H9 (cell line): ENCODE data around the gene HIPK2. TPM values are rescaled to one million over a fixed set of nuclear protein-coding genes. Genes with fewer than 3 reads are reported as not detected.

ENCODE experiments used
- DNase-seq: peaks from one replicate; pipeline ENCODE4 v3.0.0-alpha.2; 2017
- H2AFZ ChIP-seq: one replicate; pipeline ENCODE4 v1.6.1; 2013; ENCODE audit warnings: mild to moderate bottlenecking, low read length, control low read depth, moderate library complexity
- H2AK5ac ChIP-seq: 2 replicates; pipeline ENCODE4 v1.6.1; 2013; ENCODE audit warnings: low read length, control low read depth, mixed read lengths; ENCODE audit not compliant: insufficient read length
- H2BK120ac ChIP-seq: one replicate; pipeline ENCODE4 v1.6.1; 2013; ENCODE audit warnings: low read depth, mild to moderate bottlenecking, low read length, control low read depth, inconsistent platforms; ENCODE audit not compliant: poor library complexity, severe bottlenecking
- H2BK12ac ChIP-seq: 2 replicates; pipeline ENCODE4 v1.6.1; 2013; ENCODE audit warnings: low read length, control low read depth, mixed read lengths, low read depth; ENCODE audit not compliant: insufficient read length
- H2BK15ac ChIP-seq: 2 replicates; pipeline ENCODE4 v1.6.1; 2013; ENCODE audit warnings: low read depth, low read length, control low read depth
- H2BK20ac ChIP-seq: one replicate; pipeline ENCODE4 v1.6.1; 2013; ENCODE audit warnings: low read depth, mild to moderate bottlenecking, low read length, control low read depth, inconsistent platforms; ENCODE audit not compliant: poor library complexity, severe bottlenecking
- H2BK5ac ChIP-seq: 2 replicates; pipeline ENCODE4 v1.6.1; 2013; ENCODE audit warnings: low read length, control low read depth, mixed read lengths; ENCODE audit not compliant: insufficient read length
- H3K14ac ChIP-seq: 2 replicates; pipeline ENCODE4 v1.6.1; 2013; ENCODE audit warnings: low read length, control low read depth; ENCODE audit not compliant: insufficient read depth
- H3K18ac ChIP-seq: 2 replicates; pipeline ENCODE4 v1.6.1; 2013; ENCODE audit warnings: low read depth, mild to moderate bottlenecking, mixed read lengths, low read length, control low read depth; ENCODE audit not compliant: insufficient read length
- H3K23ac ChIP-seq: 2 replicates; pipeline ENCODE4 v1.6.1; 2013; ENCODE audit warnings: low read length, control low read depth, mixed read lengths, low read depth; ENCODE audit not compliant: insufficient read length
- H3K23me2 ChIP-seq: 2 replicates; pipeline ENCODE4 v1.6.1; 2013; ENCODE audit warnings: low read depth, mild to moderate bottlenecking, mixed read lengths, low read length, control low read depth; ENCODE audit not compliant: insufficient read length, poor library complexity, severe bottlenecking
- H3K27ac ChIP-seq: 2 replicates; pipeline ENCODE4 v1.5.1; 2013; ENCODE audit warnings: low read length, control low read depth, mixed read lengths, low read depth; ENCODE audit not compliant: insufficient read length
- H3K27me3 ChIP-seq: 2 replicates; pipeline ENCODE4 v1.6.1; 2013; ENCODE audit warnings: low read length, control low read depth, inconsistent platforms; ENCODE audit not compliant: insufficient read depth
- H3K4ac ChIP-seq: 2 replicates; pipeline ENCODE4 v1.6.1; 2013; ENCODE audit warnings: low read depth, mild to moderate bottlenecking, control low read depth, inconsistent platforms, low read length, moderate library complexity
- H3K4me1 ChIP-seq: 2 replicates; pipeline ENCODE4 v1.6.1; 2013; ENCODE audit warnings: low read length, control low read depth, inconsistent platforms; ENCODE audit not compliant: insufficient read depth
- H3K4me2 ChIP-seq: 2 replicates; pipeline ENCODE4 v1.6.1; 2013; ENCODE audit warnings: low read length, control low read depth, mixed read lengths; ENCODE audit not compliant: insufficient read length, insufficient read depth
- H3K56ac ChIP-seq: 2 replicates; pipeline ENCODE4 v1.6.1; 2013; ENCODE audit warnings: low read depth, mild to moderate bottlenecking, mixed read lengths, low read length, control low read depth; ENCODE audit not compliant: insufficient read length
- H3K79me1 ChIP-seq: 2 replicates; pipeline ENCODE4 v1.6.1; 2013; ENCODE audit warnings: low read depth, mild to moderate bottlenecking, moderate library complexity, low read length, control low read depth, inconsistent platforms; ENCODE audit not compliant: insufficient read depth, poor library complexity, severe bottlenecking
- H3K79me2 ChIP-seq: 2 replicates; pipeline ENCODE4 v1.6.1; 2013; ENCODE audit warnings: low read length, control low read depth, inconsistent platforms; ENCODE audit not compliant: insufficient read depth
- H3K9ac ChIP-seq: 2 replicates; pipeline ENCODE4 v1.6.1; 2013; ENCODE audit warnings: low read length, control low read depth, mixed read lengths; ENCODE audit not compliant: insufficient read length; ENCODE audit errors: extremely low read depth
- H3K9me3 ChIP-seq: one replicate; pipeline ENCODE4 v1.6.1; 2013; ENCODE audit warnings: low read depth, low read length, inconsistent platforms; ENCODE audit not compliant: control insufficient read depth
- H3T11ph ChIP-seq: one replicate; pipeline ENCODE4 v1.6.1; 2013; ENCODE audit warnings: mild to moderate bottlenecking, low read length, control low read depth, inconsistent platforms
- H4K20me1 ChIP-seq: one replicate; pipeline ENCODE4 v1.6.1; 2013; ENCODE audit not compliant: control insufficient read depth, insufficient read length, insufficient read depth
- H4K5ac ChIP-seq: 2 replicates; pipeline ENCODE4 v1.6.1; 2013; ENCODE audit warnings: low read depth, mild to moderate bottlenecking, mixed read lengths, low read length, control low read depth; ENCODE audit not compliant: insufficient read length
- H4K8ac ChIP-seq: replicated peaks from 2 replicates; pipeline ENCODE4 v1.6.1; 2013; ENCODE audit warnings: low read length, control low read depth, mixed read lengths, low read depth; ENCODE audit not compliant: insufficient read length
- H4K91ac ChIP-seq: 2 replicates; pipeline ENCODE4 v1.6.1; 2013; ENCODE audit warnings: low read depth, mild to moderate bottlenecking, moderate library complexity, mixed read lengths, low read length, control low read depth; ENCODE audit not compliant: insufficient read length
- H3K27ac Mint-ChIP-seq, 3 experiments: 2 replicates in 2 of 3; 3 replicates in 1 of 3; pipeline ENCODE4 v1.8.0; 2020 to 2021; ENCODE audit warnings: mixed read lengths in 3 of 3, mild to moderate bottlenecking in 1 of 3, moderate library complexity in 1 of 3
- H3K27me3 Mint-ChIP-seq: 2 replicates; pipeline ENCODE4 v1.8.0; 2021; ENCODE audit warnings: low read depth, mild to moderate bottlenecking, moderate library complexity, mixed read lengths
- H3K36me3 Mint-ChIP-seq, 3 experiments: 2 replicates in 2 of 3; 3 replicates in 1 of 3; pipeline ENCODE4 v1.8.0; 2020 to 2021; ENCODE audit warnings: low read depth in 3 of 3, mixed read lengths in 3 of 3; ENCODE audit not compliant: insufficient read depth in 1 of 3
- H3K4me1 Mint-ChIP-seq, 2 experiments: 2 replicates each; pipeline ENCODE4 v1.8.0; 2020; ENCODE audit warnings: mixed read lengths in 2 of 2
- H3K4me3 Mint-ChIP-seq, 2 experiments: 2 replicates in 1 of 2; 3 replicates in 1 of 2; pipeline ENCODE4 v1.8.0; 2020 to 2021; ENCODE audit warnings: mild to moderate bottlenecking in 2 of 2, mixed read lengths in 2 of 2, moderate library complexity in 1 of 2
- H3K9me3 Mint-ChIP-seq, 2 experiments: 2 replicates in 1 of 2; 3 replicates in 1 of 2; pipeline ENCODE4 v1.8.0; 2020; ENCODE audit warnings: mild to moderate bottlenecking in 2 of 2, mixed read lengths in 2 of 2, moderate library complexity in 1 of 2
- WGBS: extraction: QIAGEN DNeasy Blood & Tissue Kit; methylation state at CpG from one replicate; pipeline ENCODE4 v1.1.7; 2013; ENCODE audit warnings: missing lambda C conversion rate, low lambda C conversion rate, mixed read lengths; ENCODE audit not compliant: insufficient read length; ENCODE audit errors: extremely low coverage; 5-methylcytosine and 5-hydroxymethylcytosine counted together
- total RNA-seq: library from RNA; stranded (reverse); gene quantifications from 2 replicates; pipeline ENCODE4 v1.2.1, GENCODE V29; 2021
- TF ChIP-seq, protein P1 (sequence below): fragments of 200-600 bp; sonication (generic); conservative IDR thresholded peaks from 3 replicates; pipeline ENCODE4 v1.8.0; 2021; ENCODE audit warnings: antibody characterized with exemption, mild to moderate bottlenecking

HIPK2 gene
- total RNA-seq, 1 experiment from 2014 or later, result 21.9 TPM

DNA sequence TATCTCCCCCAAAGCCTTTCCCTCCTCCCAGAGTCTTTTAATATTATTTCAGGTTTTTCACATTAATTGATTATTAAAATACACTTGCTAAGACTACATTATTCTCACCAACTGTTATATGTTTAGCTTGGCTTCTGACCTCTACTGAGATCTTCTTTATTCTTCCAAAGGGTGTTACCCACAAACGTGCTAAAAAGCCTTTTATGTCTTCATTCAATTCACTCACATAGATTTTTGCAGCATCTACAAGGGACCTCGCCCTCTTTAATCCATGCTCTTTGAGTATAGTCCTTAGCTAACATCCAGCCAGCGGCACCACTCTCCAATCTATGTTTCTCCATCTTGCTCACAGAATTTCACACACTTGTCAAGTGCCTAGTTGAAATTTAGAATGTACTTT lies 115.9 kb downstream of the HIPK2 start:
- H3K79me1 ChIP-seq, result no peaks in the 10 kb centered on the region
- H2BK5ac ChIP-seq, result no peak overlapping the region
- peaks cover 10% of the 10 kb centered on the region; the same call in 1 of the 2 replicates for H3K4me1 ChIP-seq
- H3K56ac ChIP-seq, result no peak overlapping the region
- Mint-ChIP-seq H3K27ac (no peak overlapping the region), H3K27me3 (peaks cover 2% of the 10 kb centered on the region; the same call in 1 of the 2 replicates), H3K4me3 (no peak overlapping the region), H3K9me3 (no peaks in the 10 kb centered on the region), H3K36me3 (no peaks in the 10 kb centered on the region; a peak in 2 of 7 replicates), H3K4me1 (peaks cover 38 to 41% of the 10 kb centered on the region in 2 experiments)
- no peak overlapping the region for H4K91ac ChIP-seq
- no peaks in the 10 kb centered on the region for H4K20me1 ChIP-seq
- H2BK120ac ChIP-seq, result no peak overlapping the region
- no peak overlapping the region for H2AK5ac ChIP-seq
- no peaks in the 10 kb centered on the region for H3K27me3 ChIP-seq
- no peaks in the 10 kb centered on the region for H3K23me2 ChIP-seq
- no peak overlapping the region for H2BK12ac ChIP-seq
- no peak for DNase-seq
- H3K9me3 ChIP-seq, result no peaks in the 10 kb centered on the region
- no peak overlapping the region for H3K18ac ChIP-seq
- H3T11ph ChIP-seq, result no peak overlapping the region
- no peak overlapping the region for H2AFZ ChIP-seq
- no CpG with 5 or more reads among the region's 3 CpGs for WGBS
- no peak overlapping the region for H2BK15ac ChIP-seq
- H3K79me2 ChIP-seq, result no peaks in the 10 kb centered on the region
- H4K5ac ChIP-seq, result no peak overlapping the region
- H3K4me2 ChIP-seq, result no peak overlapping the region
- no peak overlapping the region for H3K14ac ChIP-seq
- H3K23ac ChIP-seq, result no peak overlapping the region
- no peak overlapping the region for H2BK20ac ChIP-seq
- H4K8ac ChIP-seq, result no peak overlapping the region
- H3K9ac ChIP-seq, result no peak overlapping the region
- no peak overlapping the region for H3K27ac ChIP-seq
- H3K4ac ChIP-seq, result no peak overlapping the region
- TF ChIP-seq, protein P1, sequence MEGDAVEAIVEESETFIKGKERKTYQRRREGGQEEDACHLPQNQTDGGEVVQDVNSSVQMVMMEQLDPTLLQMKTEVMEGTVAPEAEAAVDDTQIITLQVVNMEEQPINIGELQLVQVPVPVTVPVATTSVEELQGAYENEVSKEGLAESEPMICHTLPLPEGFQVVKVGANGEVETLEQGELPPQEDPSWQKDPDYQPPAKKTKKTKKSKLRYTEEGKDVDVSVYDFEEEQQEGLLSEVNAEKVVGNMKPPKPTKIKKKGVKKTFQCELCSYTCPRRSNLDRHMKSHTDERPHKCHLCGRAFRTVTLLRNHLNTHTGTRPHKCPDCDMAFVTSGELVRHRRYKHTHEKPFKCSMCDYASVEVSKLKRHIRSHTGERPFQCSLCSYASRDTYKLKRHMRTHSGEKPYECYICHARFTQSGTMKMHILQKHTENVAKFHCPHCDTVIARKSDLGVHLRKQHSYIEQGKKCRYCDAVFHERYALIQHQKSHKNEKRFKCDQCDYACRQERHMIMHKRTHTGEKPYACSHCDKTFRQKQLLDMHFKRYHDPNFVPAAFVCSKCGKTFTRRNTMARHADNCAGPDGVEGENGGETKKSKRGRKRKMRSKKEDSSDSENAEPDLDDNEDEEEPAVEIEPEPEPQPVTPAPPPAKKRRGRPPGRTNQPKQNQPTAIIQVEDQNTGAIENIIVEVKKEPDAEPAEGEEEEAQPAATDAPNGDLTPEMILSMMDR, result no peak
